ENCODE results near the gene MIA.

Gene MIA

DNA sequence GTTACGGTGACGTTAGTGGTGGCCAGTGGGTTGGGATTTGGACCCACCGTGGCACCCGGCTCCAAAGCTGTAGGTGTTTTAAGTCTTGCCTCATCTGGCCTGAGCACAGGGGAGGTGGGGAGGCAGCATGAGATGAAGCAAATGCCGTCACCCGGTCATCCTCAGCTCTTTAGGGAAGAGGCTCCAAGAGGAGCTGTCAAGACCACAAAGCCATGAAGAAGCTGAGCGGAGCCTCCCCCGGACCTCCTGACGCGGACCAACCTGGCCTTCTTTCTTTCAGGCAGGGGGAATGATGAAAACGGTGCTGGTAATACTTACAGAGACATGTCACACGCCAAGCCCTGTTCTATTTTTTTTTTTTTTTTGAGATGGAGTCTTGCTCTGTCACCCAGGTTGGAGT, 32.4 kb upstream of the MIA start:
- H3K36me3 Mint-ChIP-seq (ENCODE audit: low read depth), result peaks cover 4% of the 10 kb centered on the region
- H3K27ac Mint-ChIP-seq, result no peak overlapping the region
- H3K27me3 Mint-ChIP-seq (ENCODE audit: low read depth), result no peaks in the 10 kb centered on the region
- no peak overlapping the region for H3K4me3 Mint-ChIP-seq
- no peaks in the 10 kb centered on the region for H3K9me3 Mint-ChIP-seq
- peaks cover 4% of the 10 kb centered on the region for H3K4me1 Mint-ChIP-seq (ENCODE audit: low read depth)

DNA sequence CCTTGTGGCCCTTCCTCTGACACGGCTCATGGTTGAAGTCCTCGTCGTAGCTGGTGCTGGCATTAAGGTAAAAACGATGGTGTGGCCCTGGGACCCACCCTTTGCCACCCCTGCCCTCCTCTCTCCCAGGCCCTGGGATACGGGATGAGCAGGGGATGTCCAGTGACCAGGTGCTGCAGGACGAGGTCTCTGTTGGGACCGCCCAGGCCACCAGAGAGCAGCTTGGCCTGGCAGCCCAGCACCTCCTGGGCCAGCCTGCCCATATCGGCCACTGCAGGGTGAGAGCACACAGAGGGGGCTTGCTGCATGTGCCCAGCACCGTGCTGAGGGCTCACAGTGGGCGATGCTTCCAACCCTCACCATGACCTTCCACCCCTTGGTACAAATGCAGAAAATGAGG, 31.4 kb upstream of the MIA start:
- no peaks in the 10 kb centered on the region for H3K9me3 Mint-ChIP-seq
- peaks cover under 1% of the 10 kb centered on the region for H3K36me3 Mint-ChIP-seq (ENCODE audit: low read depth)
- no peak overlapping the region for H3K4me3 Mint-ChIP-seq
- peaks cover 6% of the 10 kb centered on the region for H3K4me1 Mint-ChIP-seq (ENCODE audit: low read depth)
- no peak overlapping the region for H3K27ac Mint-ChIP-seq
- no peaks in the 10 kb centered on the region for H3K27me3 Mint-ChIP-seq (ENCODE audit: low read depth)

DNA sequence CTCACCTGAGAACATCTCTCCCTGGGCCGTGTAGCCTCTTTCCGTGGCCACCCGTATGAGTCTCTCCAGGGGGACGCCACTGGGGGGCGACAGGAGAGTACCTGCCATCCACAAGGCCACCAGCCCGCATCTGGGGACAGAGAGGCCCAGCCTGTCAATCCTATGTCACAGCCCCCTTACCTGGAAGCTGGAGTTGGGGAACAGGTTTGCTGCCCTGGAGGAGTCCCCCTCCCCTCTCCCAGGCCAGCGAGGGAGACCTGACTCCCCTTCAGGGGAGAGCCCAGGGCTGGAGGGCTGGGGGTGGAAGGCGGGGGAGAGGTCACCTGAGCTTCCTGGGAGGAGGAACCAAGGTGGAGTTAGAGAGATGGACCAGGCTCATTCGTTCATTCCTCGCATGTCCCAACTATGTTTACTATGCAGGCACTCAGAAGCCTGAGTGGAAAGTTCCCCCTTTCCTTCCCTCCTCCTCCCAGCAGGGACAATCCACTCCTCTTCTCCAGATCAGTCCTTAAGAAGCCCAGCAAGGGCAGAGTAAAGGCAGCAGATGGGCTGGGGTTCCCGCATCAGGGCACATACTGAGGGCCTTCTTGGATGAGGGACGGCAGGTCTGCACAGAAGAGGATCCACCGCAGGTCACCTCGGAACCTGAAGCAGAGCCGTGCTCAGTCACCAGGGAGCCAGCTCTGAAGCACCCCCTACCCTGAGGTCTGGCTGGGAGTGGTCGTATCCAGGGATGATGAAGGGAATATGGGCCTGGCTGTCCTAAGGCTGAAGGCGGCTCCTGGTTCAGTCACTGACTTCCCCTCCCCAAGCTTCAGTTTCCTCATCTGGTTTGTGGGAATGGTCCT, 30.5 kb upstream of the MIA start:
- Mint-ChIP-seq H3K36me3 (ENCODE audit: low read depth) (no peaks in the 10 kb centered on the region), H3K9me3 (no peaks in the 10 kb centered on the region), H3K4me1 (ENCODE audit: low read depth) (peaks cover 8% of the 10 kb centered on the region), H3K27me3 (ENCODE audit: low read depth) (no peaks in the 10 kb centered on the region), H3K27ac (no peak overlapping the region), H3K4me3 (no peak overlapping the region)

DNA sequence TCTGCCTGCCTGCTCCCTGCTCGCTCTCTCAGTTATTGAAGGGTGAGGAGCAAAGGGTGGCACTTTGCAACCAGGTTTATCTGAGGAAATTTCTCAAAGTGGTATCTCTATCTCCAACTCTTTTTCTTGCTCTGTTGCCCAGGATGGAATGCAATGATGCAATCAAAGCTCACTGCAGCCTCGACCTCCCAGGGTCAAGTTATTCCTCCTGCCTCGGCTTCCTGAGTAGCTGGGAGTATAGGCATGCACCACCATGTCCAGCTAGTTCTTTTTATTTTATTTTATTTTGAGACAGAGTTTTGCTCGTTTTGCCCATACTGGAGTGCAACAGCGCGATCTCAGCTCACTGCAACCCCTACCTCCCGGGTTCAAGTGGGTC, 29.9 kb upstream of the MIA start:
- Mint-ChIP-seq H3K4me3 (no peak overlapping the region), H3K4me1 (ENCODE audit: low read depth) (peaks cover 14% of the 10 kb centered on the region), H3K36me3 (ENCODE audit: low read depth) (peaks cover 2% of the 10 kb centered on the region), H3K27ac (no peak overlapping the region), H3K9me3 (no peaks in the 10 kb centered on the region), H3K27me3 (ENCODE audit: low read depth) (no peaks in the 10 kb centered on the region)

DNA sequence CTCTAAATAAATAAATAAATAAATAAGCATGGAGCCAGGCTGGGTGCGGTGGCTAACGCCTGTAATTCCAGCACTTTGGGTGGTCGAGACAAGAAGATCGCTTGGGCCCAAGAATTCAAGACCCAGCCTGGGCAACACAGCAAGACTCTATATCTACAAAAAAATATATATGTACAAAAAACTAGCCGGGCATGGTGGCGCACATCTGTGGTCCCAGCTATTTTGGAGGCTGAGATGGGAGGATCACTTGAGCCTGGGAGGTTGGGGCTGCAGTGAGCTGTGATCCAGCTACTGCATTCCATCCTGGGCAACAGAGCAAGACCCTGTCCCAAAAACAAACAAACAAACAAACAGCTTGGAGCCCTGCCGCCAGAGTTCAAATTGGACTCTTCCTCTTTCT, 27.8 kb upstream of the MIA start:
- peaks cover 10% of the 10 kb centered on the region for H3K36me3 Mint-ChIP-seq (ENCODE audit: low read depth)
- H3K27ac Mint-ChIP-seq, result no peak overlapping the region
- H3K27me3 Mint-ChIP-seq (ENCODE audit: low read depth), result no peaks in the 10 kb centered on the region
- H3K4me3 Mint-ChIP-seq, result no peak overlapping the region
- peaks cover 16% of the 10 kb centered on the region for H3K4me1 Mint-ChIP-seq (ENCODE audit: low read depth)
- H3K9me3 Mint-ChIP-seq, result no peaks in the 10 kb centered on the region

DNA sequence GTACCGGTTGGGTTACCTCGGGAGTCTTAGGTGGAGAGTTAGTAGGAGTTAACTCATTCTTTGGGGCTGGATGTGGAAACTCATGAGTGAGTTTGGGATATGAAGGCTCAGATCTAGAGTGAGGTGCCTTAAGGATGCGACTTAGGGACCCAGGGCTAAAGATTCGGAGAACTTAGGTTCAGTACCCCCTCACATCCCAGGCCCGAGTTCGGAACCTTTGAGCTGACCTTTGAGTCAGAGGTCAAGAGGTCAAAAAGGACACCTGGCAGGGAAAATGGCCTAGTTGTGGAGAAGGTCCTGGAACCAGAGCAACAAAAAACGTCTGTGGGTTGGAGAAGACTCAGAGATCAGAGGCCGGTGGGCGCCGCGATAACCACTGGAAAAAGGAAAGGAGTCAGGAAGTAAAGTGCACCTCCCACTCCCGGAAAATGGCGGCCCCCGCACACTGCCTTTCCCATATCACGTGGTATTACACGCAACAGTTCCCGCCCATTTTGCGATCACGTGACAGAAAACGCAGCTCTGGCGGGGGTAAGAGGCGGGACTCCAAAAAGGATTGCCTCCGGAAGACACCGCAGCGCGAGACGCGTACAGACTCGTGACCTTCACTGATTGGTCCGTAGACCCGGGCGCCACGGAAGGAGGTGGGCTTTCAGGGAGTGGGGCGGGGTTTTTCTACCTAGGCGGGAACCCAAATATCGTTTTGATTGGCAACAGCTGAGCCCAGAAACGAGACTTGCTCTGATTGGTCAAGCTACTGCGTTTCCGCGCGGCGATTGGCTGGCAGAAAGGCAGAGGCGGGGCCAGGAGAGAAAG, 25.1 kb upstream of the MIA start, which contains the start of gene ACTMAP:
ACTMAP (minus strand) TSS at position 420 of the 816 bp plus-strand sequence. CDS start 674 bp downstream, outside the sequence.
- H3K36me3 Mint-ChIP-seq (ENCODE audit: low read depth), result peaks cover 22% of the 10 kb centered on the region
- no peaks in the 10 kb centered on the region for H3K27me3 Mint-ChIP-seq (ENCODE audit: low read depth)
- peak within 1 kb of the TSS; percentile 95 for H3K4me3 Mint-ChIP-seq
- peaks cover 29% of the 10 kb centered on the region for H3K4me1 Mint-ChIP-seq (ENCODE audit: low read depth)
- peak within 1 kb of the TSS; percentile 97 for H3K27ac Mint-ChIP-seq
- H3K9me3 Mint-ChIP-seq, result no peaks in the 10 kb centered on the region

DNA sequence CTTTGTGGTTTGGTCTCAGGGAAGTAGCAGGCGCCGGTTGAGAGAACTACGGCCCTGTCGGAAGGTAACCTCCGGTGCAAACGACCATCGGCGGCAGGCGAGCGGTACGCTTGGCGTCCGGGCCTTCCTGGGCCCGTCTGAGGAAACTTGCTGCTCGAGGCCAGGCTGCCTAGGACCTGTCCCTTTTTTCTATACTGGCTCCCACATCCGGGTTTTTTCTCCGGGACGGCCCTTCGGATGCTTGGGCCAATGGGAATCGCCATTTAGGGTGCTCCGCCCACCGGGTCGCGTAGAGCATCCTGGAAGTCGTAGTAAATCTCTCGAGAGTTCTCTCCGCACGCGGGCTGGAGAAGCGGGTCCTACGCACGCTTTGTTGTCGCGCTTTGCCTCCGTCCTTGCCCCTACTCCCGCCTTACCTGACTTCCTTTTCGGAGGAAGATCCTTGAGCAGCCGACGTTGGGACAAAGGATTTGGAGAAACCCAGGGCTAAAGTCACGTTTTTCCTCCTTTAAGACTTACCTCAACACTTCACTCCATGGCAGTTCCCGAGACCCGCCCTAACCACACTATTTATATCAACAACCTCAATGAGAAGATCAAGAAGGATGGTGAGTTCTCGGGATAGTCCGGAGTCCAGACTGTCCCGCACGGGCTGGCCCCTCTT, 24.3 kb upstream of the MIA start, which contains the start of gene SNRPA:
SNRPA (plus strand) TSS at position 330 of the 664 bp plus-strand sequence; CDS start at position 536, 206 bp downstream.
- Mint-ChIP-seq H3K27ac (peak within 1 kb of the TSS; percentile 97), H3K4me1 (ENCODE audit: low read depth) (peaks cover 35% of the 10 kb centered on the region), H3K9me3 (no peaks in the 10 kb centered on the region), H3K4me3 (peak within 1 kb of the TSS; percentile 95), H3K27me3 (ENCODE audit: low read depth) (no peaks in the 10 kb centered on the region), H3K36me3 (ENCODE audit: low read depth) (peaks cover 27% of the 10 kb centered on the region)

DNA sequence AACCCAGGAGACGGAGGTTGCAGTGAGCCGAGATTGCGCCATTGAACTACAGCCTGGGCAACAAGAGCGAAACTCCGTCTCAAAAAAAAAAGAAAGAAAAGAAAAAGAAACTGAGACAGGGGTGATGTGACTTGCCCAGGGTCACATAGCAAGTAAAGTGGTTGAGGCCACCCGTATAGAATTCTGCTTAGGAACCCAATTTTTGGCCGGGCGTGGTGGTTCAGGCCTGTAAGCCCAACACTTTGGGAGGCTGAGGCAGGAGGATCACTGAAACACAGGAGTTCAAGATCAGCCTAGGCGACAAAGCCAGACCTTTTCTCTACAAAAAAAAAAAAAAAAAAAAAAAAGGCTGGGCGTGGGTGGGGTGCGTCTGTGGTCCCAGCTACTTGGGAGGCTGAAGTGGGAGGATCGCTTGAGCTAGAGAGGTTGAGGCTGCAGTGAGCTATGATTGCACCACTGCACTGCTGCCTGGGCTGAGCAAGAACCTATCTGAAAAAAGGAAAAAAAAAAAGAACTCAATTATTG, 23.0 kb upstream of the MIA start:
- Mint-ChIP-seq H3K27ac (peak overlapping the region; percentile 97), H3K36me3 (ENCODE audit: low read depth) (peaks cover 36% of the 10 kb centered on the region), H3K4me3 (peak overlapping the region; percentile 95), H3K4me1 (ENCODE audit: low read depth) (peaks cover 46% of the 10 kb centered on the region), H3K9me3 (no peaks in the 10 kb centered on the region), H3K27me3 (ENCODE audit: low read depth) (no peaks in the 10 kb centered on the region)

DNA sequence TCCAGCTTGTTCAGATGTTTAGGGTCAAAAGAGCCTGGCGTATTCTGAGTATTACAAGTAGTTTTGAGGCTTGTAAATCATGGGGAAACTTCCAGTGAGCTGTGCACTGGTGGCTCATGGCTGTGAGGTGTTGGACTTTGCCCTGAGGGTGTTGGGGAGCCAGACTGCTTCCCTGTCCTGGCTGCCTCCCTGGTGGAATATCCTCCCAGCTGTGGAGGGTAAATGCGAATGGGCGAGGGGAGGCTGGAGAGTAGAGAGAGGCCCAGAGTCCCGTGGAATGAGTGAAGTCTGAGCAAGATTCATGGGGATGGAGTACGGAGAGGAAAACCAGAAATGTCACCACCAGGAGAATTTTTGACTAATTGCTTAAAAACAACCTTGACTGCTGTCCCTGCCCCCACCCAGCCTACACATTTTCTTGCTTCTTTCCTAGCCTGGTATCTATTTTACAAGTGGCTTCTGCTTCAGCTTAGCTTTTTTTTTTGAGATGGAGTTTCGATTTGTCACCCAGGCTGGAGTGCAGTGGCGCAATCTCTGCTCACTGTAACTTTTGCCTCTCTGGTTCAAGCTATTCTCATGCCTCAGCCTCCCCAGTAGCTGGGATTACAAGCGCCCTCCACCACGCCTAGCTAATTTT, 20.6 kb upstream of the MIA start:
- Mint-ChIP-seq H3K36me3 (ENCODE audit: low read depth) (peaks cover 47% of the 10 kb centered on the region), H3K4me3 (peak overlapping the region; percentile 79), H3K9me3 (no peaks in the 10 kb centered on the region), H3K27me3 (ENCODE audit: low read depth) (no peaks in the 10 kb centered on the region), H3K27ac (peak overlapping the region; percentile 87), H3K4me1 (ENCODE audit: low read depth) (peaks cover 45% of the 10 kb centered on the region)

DNA sequence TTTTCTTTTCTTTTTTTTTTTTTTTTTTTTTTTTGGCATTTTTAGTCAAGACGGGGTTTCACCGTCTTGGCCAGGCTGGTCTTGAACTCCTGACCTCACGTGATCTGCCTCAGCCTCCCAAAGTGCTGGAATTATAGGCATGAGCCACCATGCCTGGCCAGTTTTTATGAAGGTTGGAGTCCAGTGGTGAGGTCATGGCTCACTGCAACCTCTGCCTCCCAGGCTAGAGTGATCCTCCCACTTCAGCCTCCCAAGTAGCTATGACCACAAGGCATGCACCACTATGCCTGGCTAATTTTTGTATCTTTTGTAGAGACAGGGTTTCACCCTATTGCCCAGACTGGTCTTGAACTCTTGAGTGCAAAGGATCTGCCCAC, 20.1 kb upstream of the MIA start:
- Mint-ChIP-seq H3K4me1 (ENCODE audit: low read depth) (peaks cover 42% of the 10 kb centered on the region), H3K27ac (no peak overlapping the region), H3K4me3 (peak overlapping the region; percentile 41), H3K9me3 (no peaks in the 10 kb centered on the region), H3K36me3 (ENCODE audit: low read depth) (peaks cover 51% of the 10 kb centered on the region), H3K27me3 (ENCODE audit: low read depth) (no peaks in the 10 kb centered on the region)

DNA sequence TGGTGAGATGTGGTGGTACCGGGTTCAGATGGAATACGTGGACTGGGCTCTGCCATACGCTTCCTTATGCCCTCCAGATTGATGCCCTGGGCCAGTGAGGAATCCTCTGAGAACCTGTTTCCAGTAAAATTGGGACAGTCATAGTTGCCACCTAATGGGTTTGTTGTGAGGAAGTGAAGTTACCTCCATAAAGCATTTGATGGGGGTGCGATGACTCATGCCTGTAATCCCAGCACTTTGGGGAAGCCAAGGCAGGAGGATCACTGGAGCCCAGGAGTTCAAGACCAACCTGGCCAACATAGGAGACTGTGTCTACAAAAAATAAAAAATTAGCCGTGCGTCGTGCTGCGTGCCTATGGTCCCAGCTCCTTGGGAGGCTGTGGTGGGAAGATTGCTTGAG, 19.5 kb upstream of the MIA start:
- peaks cover 54% of the 10 kb centered on the region for H3K36me3 Mint-ChIP-seq (ENCODE audit: low read depth)
- H3K4me1 Mint-ChIP-seq (ENCODE audit: low read depth), result peaks cover 45% of the 10 kb centered on the region

DNA sequence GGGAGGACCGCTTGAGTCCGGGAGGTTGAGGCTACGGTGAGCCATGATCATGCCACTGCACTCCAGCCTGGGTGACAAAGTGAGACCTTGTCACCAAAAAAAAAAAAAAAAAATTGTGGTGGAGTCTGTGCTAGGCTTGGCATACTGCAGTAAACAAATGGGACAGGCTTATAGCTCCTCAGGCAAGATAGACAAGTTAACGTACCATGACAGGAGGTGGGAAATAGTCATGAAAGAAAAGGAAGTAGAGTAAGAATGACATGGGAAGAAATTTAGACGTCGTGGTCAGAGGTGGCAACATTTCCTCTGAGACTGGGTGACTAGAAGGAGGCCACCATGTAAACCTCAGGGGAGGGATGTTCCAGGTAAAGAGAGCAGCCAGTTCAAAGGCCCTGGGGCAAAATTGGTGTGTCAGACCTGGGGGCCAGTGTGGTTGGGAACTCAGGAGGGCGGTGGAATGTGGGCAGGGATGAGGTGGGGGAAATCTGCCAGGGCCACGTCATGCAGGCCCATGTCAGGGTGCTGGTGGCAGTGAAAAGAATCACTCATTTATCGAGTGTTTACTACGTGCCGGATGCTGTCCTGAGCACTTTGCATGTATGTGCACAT, 18.7 kb upstream of the MIA start:
- H3K36me3 Mint-ChIP-seq (ENCODE audit: low read depth), result peaks cover 51% of the 10 kb centered on the region
- H3K4me1 Mint-ChIP-seq (ENCODE audit: low read depth), result peaks cover 48% of the 10 kb centered on the region
- H3K27me3 Mint-ChIP-seq (ENCODE audit: low read depth), result no peaks in the 10 kb centered on the region
- H3K4me3 Mint-ChIP-seq, result peak overlapping the region; percentile 41
- no peaks in the 10 kb centered on the region for H3K9me3 Mint-ChIP-seq
- peak overlapping the region; percentile 64 for H3K27ac Mint-ChIP-seq

More for the DNA sequence above, 19.5 kb upstream of the MIA start:
- Mint-ChIP-seq H3K27ac (peak overlapping the region; percentile 64), H3K9me3 (no peaks in the 10 kb centered on the region), H3K27me3 (ENCODE audit: low read depth) (no peaks in the 10 kb centered on the region), H3K4me3 (peak overlapping the region; percentile 41)

DNA sequence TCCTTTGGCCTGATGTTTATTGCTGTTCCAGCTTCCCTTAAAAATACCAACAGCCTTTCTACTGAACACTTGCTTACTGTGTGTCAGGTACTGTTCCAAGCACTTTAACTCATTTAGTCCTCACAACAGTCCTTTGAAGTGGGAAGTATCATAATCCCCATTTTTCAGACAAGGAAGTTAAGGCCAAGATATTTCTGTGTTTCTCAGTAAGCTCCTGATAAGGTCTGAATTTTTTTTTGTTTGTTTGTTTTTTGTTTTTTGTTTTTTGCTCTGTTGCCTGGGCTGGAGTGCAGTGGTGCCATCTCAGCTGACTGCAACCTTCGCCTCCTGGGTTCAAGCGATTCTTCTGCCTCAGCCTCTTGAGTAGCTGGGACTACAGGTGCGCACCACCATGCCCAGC, 16.8 kb upstream of the MIA start:
- Mint-ChIP-seq H3K4me3 (no peak overlapping the region), H3K4me1 (ENCODE audit: low read depth) (peaks cover 50% of the 10 kb centered on the region), H3K27ac (no peak overlapping the region), H3K36me3 (ENCODE audit: low read depth) (peaks cover 63% of the 10 kb centered on the region), H3K27me3 (ENCODE audit: low read depth) (no peaks in the 10 kb centered on the region), H3K9me3 (no peaks in the 10 kb centered on the region)
